WTC11 (cell line): Measurements from ENCODE around the gene ACOT9. TPM values are rescaled to one million over a fixed set of nuclear protein-coding genes. Genes with fewer than 3 reads are reported as not detected.

ENCODE experiments used
- ATAC-seq: fragments of 200-7000 bp; cut with Tn5 transposase; 2 replicates; pipeline ENCODE4 v1.10.0; 2021; ENCODE audit warnings: mild to moderate bottlenecking, moderate library complexity
- CTCF ChIA-PET: fragments of 300-600 bp; sonication (Branson Sonifier 250); formaldehyde crosslinking; loops from one replicate; lab custom pipeline; 2021; ENCODE audit warnings: antibody characterized with exemption; lab: Charles Lee
- POLR2A ChIA-PET: fragments of 350-600 bp; sonication (Branson Sonifier 250); formaldehyde crosslinking; loops from one replicate; lab custom pipeline; 2021; ENCODE audit warnings: antibody characterized with exemption; lab: Charles Lee
- DNase-seq: peaks from one replicate; pipeline ENCODE4 v3.0.0; 2021; ENCODE audit warnings: low spot score
- H3K27ac Mint-ChIP-seq: 2 replicates; pipeline ENCODE4 v1.8.0; 2021; ENCODE audit warnings: mixed read lengths
- H3K27me3 Mint-ChIP-seq: 2 replicates; pipeline ENCODE4 v1.8.0; 2021; ENCODE audit warnings: low read depth, mild to moderate bottlenecking, moderate library complexity, mixed read lengths
- H3K36me3 Mint-ChIP-seq: 2 replicates; pipeline ENCODE4 v1.8.0; 2021; ENCODE audit warnings: mixed read lengths
- H3K4me1 Mint-ChIP-seq: 2 replicates; pipeline ENCODE4 v1.8.0; 2022; ENCODE audit warnings: mixed read lengths
- H3K4me3 Mint-ChIP-seq: 2 replicates; pipeline ENCODE4 v1.8.0; 2021; ENCODE audit warnings: mild to moderate bottlenecking, moderate library complexity, mixed read lengths
- H3K9me3 Mint-ChIP-seq: 2 replicates; pipeline ENCODE4 v1.8.0; 2021; ENCODE audit warnings: mixed read lengths
- ATF1 ChIP-seq: sonication (generic); formaldehyde crosslinking; IDR thresholded peaks from 2 replicates; pipeline ENCODE4 v1.8.1; 2023; ENCODE audit warnings: mild to moderate bottlenecking, moderate library complexity, missing genetic modification reagents
- CBFB ChIP-seq: sonication (generic); formaldehyde crosslinking; IDR thresholded peaks from 2 replicates; pipeline ENCODE4 v1.8.1; 2022; ENCODE audit warnings: mild to moderate bottlenecking, low read depth, missing genetic modification reagents
- ETV6 ChIP-seq: sonication (generic); formaldehyde crosslinking; IDR thresholded peaks from 2 replicates; pipeline ENCODE4 v1.8.1; 2022; ENCODE audit warnings: mild to moderate bottlenecking, missing genetic modification reagents
- GABPB1 ChIP-seq: sonication (generic); formaldehyde crosslinking; IDR thresholded peaks from 2 replicates; pipeline ENCODE4 v1.8.1; 2023; ENCODE audit warnings: mild to moderate bottlenecking, missing genetic modification reagents
- MXD4 ChIP-seq: fragments of 250-450 bp; sonication (Bioruptor Pico); IDR thresholded peaks from 2 replicates; pipeline ENCODE4 v1.8.0; 2021; ENCODE audit warnings: mild to moderate bottlenecking, moderate library complexity, borderline replicate concordance
- PRRX2 ChIP-seq: fragments of 250-450 bp; sonication (Bioruptor Pico); IDR thresholded peaks from 2 replicates; pipeline ENCODE4 v1.8.0; 2021; ENCODE audit warnings: mild to moderate bottlenecking
- RORB ChIP-seq: fragments of 250-450 bp; sonication (Bioruptor Pico); IDR thresholded peaks from 2 replicates; pipeline ENCODE4 v1.9.0; 2021; ENCODE audit warnings: mild to moderate bottlenecking
- SMAD4 ChIP-seq: sonication (generic); formaldehyde crosslinking; IDR thresholded peaks from 2 replicates; pipeline ENCODE4 v1.8.0; 2022; ENCODE audit warnings: mild to moderate bottlenecking, missing genetic modification reagents
- SOX15 ChIP-seq: fragments of 250-450 bp; sonication (Bioruptor Pico); IDR thresholded peaks from 2 replicates; pipeline ENCODE4 v1.9.0; 2021; ENCODE audit warnings: mild to moderate bottlenecking
- SP1 ChIP-seq: sonication (generic); formaldehyde crosslinking; conservative IDR thresholded peaks from 2 replicates; pipeline ENCODE4 v1.8.1; 2022; ENCODE audit warnings: missing genetic modification reagents
- TCF7 ChIP-seq: sonication (generic); formaldehyde crosslinking; IDR thresholded peaks from 2 replicates; pipeline ENCODE4 v1.8.0; 2022; ENCODE audit warnings: mild to moderate bottlenecking, low read depth, missing genetic modification reagents, moderate library complexity
- TEAD1 ChIP-seq: sonication (generic); formaldehyde crosslinking; IDR thresholded peaks from 2 replicates; pipeline ENCODE4 v1.8.0; 2022; ENCODE audit warnings: mild to moderate bottlenecking, missing genetic modification reagents
- ZNF121 ChIP-seq: sonication (generic); formaldehyde crosslinking; IDR thresholded peaks from 2 replicates; pipeline ENCODE4 v1.8.0; 2023; ENCODE audit warnings: missing genetic modification reagents
- total RNA-seq: library from RNA; stranded (reverse); gene quantifications from 3 replicates; pipeline ENCODE4 v1.2.3, GENCODE V29; 2021
- TF ChIP-seq, protein P1 (sequence below): fragments of 250-450 bp; sonication (Bioruptor Pico); IDR thresholded peaks from 2 replicates; pipeline ENCODE4 v2.1.2; 2022; ENCODE audit warnings: mild to moderate bottlenecking, moderate library complexity
- TF ChIP-seq, protein P2 (sequence below): fragments of 250-450 bp; sonication (Bioruptor Pico); IDR thresholded peaks from 2 replicates; pipeline ENCODE4 v1.9.0; 2021; ENCODE audit warnings: mild to moderate bottlenecking, borderline replicate concordance
- TF ChIP-seq, protein P3 (sequence below): sonication (generic); formaldehyde crosslinking; IDR thresholded peaks from 2 replicates; pipeline ENCODE4 v1.8.0; 2022; ENCODE audit warnings: mild to moderate bottlenecking, missing genetic modification reagents
- TF ChIP-seq, protein P4 (sequence below): sonication (generic); formaldehyde crosslinking; IDR thresholded peaks from 2 replicates; pipeline ENCODE4 v1.8.0; 2023; ENCODE audit warnings: missing genetic modification reagents, mild to moderate bottlenecking, borderline replicate concordance
- TF ChIP-seq, protein P5 (sequence below): fragments of 250-450 bp; sonication (Bioruptor Pico); IDR thresholded peaks from 2 replicates; pipeline ENCODE4 v1.8.0; 2021; ENCODE audit warnings: mild to moderate bottlenecking
- TF ChIP-seq, protein P6 (sequence below): sonication (generic); formaldehyde crosslinking; IDR thresholded peaks from 2 replicates; pipeline ENCODE4 v1.8.1; 2023; ENCODE audit warnings: mild to moderate bottlenecking, missing genetic modification reagents, moderate library complexity

Gene ACOT9
- total RNA-seq, 1 experiment from 2014 or later: 29.3 TPM

DNA sequence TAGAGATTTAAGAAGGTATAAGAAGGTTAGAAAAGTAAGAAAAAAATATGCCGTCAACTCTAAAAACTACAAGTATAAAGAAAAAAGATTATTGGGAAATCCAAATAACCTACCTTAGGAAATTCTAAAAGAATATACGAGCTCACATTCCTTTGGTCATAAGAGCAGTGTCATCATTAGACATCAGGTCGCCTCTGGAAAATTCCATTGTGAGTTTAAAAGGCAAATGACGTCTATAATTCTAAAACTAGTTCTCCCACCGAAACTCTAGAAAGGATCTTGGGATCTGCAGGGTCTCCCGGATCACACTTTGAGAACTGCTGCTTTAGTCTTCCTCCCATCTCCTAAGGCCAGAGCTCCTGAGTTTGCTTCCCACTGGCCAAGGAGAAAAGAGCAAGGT, 39.4 kb upstream of the ACOT9 start (continued):
- TF ChIP-seq, protein P1, sequence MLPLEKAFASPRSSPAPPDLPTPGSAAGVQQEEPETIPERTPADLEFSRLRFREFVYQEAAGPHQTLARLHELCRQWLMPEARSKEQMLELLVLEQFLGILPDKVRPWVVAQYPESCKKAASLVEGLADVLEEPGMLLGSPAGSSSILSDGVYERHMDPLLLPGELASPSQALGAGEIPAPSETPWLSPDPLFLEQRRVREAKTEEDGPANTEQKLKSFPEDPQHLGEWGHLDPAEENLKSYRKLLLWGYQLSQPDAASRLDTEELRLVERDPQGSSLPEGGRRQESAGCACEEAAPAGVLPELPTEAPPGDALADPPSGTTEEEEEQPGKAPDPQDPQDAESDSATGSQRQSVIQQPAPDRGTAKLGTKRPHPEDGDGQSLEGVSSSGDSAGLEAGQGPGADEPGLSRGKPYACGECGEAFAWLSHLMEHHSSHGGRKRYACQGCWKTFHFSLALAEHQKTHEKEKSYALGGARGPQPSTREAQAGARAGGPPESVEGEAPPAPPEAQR: no peak
- TF ChIP-seq TEAD1 (CRISPR knock-in tag) (no peak), RORB (no peak), TCF7 (no peak), MXD4 (no peak), CBFB (CRISPR knock-in tag) (no peak), SP1 (no peak), GABPB1 (CRISPR knock-in tag) (no peak)

DNA sequence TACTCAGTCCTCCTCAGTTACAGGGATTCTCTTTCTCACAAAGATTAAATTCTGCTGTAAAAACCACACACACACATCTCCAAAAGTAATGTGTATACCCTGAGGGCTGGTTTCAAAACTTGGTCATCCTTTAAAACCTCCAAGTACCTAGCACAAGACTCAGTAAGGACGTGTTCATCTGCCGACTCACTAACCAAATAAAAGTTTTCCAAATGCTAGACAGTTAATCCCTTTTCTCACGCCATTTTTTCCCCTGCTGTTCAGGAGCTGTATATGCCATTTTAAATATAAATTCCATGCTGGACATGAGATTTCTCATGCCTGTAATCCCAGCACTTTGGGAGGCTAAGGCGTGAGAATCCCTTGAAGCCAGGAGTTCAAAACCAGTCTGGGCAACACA, 35.9 kb upstream of the ACOT9 start:
- ChIA-PET CTCF (no interaction called here), POLR2A (no interaction called here)
- no peaks in the 10 kb centered on the region for H3K27me3 Mint-ChIP-seq
- no peak for TF ChIP-seq ETV6 (CRISPR knock-in tag)
- TF ChIP-seq, protein P2, sequence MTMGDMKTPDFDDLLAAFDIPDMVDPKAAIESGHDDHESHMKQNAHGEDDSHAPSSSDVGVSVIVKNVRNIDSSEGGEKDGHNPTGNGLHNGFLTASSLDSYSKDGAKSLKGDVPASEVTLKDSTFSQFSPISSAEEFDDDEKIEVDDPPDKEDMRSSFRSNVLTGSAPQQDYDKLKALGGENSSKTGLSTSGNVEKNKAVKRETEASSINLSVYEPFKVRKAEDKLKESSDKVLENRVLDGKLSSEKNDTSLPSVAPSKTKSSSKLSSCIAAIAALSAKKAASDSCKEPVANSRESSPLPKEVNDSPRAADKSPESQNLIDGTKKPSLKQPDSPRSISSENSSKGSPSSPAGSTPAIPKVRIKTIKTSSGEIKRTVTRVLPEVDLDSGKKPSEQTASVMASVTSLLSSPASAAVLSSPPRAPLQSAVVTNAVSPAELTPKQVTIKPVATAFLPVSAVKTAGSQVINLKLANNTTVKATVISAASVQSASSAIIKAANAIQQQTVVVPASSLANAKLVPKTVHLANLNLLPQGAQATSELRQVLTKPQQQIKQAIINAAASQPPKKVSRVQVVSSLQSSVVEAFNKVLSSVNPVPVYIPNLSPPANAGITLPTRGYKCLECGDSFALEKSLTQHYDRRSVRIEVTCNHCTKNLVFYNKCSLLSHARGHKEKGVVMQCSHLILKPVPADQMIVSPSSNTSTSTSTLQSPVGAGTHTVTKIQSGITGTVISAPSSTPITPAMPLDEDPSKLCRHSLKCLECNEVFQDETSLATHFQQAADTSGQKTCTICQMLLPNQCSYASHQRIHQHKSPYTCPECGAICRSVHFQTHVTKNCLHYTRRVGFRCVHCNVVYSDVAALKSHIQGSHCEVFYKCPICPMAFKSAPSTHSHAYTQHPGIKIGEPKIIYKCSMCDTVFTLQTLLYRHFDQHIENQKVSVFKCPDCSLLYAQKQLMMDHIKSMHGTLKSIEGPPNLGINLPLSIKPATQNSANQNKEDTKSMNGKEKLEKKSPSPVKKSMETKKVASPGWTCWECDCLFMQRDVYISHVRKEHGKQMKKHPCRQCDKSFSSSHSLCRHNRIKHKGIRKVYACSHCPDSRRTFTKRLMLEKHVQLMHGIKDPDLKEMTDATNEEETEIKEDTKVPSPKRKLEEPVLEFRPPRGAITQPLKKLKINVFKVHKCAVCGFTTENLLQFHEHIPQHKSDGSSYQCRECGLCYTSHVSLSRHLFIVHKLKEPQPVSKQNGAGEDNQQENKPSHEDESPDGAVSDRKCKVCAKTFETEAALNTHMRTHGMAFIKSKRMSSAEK (CRISPR knock-in tag): no peak
- no peak for TF ChIP-seq SMAD4
- TF ChIP-seq, protein P3, sequence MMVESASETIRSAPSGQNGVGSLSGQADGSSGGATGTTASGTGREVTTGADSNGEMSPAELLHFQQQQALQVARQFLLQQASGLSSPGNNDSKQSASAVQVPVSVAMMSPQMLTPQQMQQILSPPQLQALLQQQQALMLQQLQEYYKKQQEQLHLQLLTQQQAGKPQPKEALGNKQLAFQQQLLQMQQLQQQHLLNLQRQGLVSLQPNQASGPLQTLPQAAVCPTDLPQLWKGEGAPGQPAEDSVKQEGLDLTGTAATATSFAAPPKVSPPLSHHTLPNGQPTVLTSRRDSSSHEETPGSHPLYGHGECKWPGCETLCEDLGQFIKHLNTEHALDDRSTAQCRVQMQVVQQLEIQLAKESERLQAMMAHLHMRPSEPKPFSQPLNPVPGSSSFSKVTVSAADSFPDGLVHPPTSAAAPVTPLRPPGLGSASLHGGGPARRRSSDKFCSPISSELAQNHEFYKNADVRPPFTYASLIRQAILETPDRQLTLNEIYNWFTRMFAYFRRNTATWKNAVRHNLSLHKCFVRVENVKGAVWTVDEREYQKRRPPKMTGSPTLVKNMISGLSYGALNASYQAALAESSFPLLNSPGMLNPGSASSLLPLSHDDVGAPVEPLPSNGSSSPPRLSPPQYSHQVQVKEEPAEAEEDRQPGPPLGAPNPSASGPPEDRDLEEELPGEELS (CRISPR knock-in tag): no peak
- TF ChIP-seq SOX15 (CRISPR knock-in tag): no peak
- TF ChIP-seq, protein P4, sequence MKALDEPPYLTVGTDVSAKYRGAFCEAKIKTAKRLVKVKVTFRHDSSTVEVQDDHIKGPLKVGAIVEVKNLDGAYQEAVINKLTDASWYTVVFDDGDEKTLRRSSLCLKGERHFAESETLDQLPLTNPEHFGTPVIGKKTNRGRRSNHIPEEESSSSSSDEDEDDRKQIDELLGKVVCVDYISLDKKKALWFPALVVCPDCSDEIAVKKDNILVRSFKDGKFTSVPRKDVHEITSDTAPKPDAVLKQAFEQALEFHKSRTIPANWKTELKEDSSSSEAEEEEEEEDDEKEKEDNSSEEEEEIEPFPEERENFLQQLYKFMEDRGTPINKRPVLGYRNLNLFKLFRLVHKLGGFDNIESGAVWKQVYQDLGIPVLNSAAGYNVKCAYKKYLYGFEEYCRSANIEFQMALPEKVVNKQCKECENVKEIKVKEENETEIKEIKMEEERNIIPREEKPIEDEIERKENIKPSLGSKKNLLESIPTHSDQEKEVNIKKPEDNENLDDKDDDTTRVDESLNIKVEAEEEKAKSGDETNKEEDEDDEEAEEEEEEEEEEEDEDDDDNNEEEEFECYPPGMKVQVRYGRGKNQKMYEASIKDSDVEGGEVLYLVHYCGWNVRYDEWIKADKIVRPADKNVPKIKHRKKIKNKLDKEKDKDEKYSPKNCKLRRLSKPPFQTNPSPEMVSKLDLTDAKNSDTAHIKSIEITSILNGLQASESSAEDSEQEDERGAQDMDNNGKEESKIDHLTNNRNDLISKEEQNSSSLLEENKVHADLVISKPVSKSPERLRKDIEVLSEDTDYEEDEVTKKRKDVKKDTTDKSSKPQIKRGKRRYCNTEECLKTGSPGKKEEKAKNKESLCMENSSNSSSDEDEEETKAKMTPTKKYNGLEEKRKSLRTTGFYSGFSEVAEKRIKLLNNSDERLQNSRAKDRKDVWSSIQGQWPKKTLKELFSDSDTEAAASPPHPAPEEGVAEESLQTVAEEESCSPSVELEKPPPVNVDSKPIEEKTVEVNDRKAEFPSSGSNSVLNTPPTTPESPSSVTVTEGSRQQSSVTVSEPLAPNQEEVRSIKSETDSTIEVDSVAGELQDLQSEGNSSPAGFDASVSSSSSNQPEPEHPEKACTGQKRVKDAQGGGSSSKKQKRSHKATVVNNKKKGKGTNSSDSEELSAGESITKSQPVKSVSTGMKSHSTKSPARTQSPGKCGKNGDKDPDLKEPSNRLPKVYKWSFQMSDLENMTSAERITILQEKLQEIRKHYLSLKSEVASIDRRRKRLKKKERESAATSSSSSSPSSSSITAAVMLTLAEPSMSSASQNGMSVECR (CRISPR knock-in tag): no peak
- no peak for TF ChIP-seq PRRX2 (CRISPR knock-in tag)
- no peak for TF ChIP-seq ZNF121 (CRISPR knock-in tag)
- TF ChIP-seq, protein P1: no peak
- TF ChIP-seq ATF1: no peak
- TF ChIP-seq, protein P5, sequence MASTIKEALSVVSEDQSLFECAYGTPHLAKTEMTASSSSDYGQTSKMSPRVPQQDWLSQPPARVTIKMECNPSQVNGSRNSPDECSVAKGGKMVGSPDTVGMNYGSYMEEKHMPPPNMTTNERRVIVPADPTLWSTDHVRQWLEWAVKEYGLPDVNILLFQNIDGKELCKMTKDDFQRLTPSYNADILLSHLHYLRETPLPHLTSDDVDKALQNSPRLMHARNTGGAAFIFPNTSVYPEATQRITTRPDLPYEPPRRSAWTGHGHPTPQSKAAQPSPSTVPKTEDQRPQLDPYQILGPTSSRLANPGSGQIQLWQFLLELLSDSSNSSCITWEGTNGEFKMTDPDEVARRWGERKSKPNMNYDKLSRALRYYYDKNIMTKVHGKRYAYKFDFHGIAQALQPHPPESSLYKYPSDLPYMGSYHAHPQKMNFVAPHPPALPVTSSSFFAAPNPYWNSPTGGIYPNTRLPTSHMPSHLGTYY (CRISPR knock-in tag): no peak
- TF ChIP-seq, protein P6, sequence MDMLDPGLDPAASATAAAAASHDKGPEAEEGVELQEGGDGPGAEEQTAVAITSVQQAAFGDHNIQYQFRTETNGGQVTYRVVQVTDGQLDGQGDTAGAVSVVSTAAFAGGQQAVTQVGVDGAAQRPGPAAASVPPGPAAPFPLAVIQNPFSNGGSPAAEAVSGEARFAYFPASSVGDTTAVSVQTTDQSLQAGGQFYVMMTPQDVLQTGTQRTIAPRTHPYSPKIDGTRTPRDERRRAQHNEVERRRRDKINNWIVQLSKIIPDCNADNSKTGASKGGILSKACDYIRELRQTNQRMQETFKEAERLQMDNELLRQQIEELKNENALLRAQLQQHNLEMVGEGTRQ (CRISPR knock-in tag): no peak
- no peaks in the 10 kb centered on the region for H3K9me3 Mint-ChIP-seq
- ATAC-seq (no peak), DNase-seq (no peak)
- peaks cover 3% of the 10 kb centered on the region; the same call in 1 of the 2 replicates for H3K36me3 Mint-ChIP-seq
- no peak overlapping the region for H3K27ac Mint-ChIP-seq
- H3K4me1 Mint-ChIP-seq: peaks cover 15% of the 10 kb centered on the region
- H3K4me3 Mint-ChIP-seq: no peak overlapping the region
